Cerebellar cortex (tissue), 1 donor: ENCODE measurements around the gene SLC22A15.
"Not testable (repeated sequence)": the region's sequence is repeated elsewhere in the genome, so short reads cannot be mapped to it uniquely, and the experiment has no call there.

Experiments used
- DNase-seq: peaks from one replicate; pipeline ENCODE4 v3.0.0-alpha.2; 2015; ENCODE audit warnings: low spot score

SLC22A15 gene

DNA sequence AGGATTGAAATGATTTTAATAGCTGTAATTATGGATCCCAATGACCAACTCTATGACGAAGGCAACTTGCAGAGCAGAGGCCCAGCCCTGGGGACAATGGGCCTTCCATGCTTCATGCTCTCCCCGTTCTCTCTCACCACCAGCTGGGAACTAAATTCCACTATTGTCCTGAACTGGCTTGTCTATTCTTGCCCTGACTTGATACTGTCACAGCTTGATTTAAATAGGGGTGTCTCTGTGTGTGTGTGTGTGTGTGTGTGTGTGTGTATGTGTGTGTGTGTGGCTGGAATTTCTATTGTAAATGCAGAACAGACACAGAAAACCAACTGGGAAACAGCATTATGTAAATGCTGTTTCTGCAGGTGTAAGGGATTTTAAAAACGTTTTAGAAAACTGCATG is 57.0 kb downstream of the SLC22A15 start:
- DNase-seq: no peak

DNA sequence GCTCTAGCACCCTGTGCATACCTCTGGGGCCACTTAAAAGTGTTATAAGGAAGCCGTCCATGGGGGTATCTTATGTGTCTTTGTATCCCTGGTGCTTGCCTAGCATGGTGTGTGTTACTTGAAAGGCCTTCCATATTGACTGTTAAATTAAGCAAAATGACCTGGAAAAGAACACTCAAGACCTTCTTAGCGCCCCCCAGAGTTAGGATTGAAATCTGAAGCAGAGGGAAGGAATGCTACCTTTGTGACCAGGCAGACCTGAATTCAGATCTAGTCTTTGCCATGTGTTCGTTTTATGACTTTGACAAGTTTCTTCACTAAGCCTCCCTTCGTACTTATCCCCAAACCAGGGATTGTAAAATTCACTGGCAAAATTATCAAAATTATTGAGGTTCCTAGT is 59.9 kb downstream of the SLC22A15 start:
- DNase-seq: no peak

DNA sequence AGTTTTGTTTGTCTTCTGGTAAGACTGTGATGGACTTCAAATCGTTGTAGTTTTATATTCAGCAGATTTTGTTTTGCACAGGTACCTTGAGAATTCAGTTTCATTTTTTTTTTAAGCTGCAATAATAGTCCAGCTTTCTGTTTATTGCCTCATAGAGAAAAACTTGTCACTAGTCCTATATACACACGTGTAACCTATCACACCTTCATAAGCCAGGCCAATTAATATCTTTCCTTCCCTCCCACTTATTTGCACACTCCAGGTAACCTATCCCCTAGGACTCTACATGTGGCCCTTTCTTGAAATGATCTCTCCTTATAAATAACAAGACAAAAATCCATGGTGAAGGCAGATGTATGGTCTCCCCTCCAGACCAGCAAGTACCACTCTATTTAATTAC is 62.4 kb downstream of the SLC22A15 start:
- no peak for DNase-seq

DNA sequence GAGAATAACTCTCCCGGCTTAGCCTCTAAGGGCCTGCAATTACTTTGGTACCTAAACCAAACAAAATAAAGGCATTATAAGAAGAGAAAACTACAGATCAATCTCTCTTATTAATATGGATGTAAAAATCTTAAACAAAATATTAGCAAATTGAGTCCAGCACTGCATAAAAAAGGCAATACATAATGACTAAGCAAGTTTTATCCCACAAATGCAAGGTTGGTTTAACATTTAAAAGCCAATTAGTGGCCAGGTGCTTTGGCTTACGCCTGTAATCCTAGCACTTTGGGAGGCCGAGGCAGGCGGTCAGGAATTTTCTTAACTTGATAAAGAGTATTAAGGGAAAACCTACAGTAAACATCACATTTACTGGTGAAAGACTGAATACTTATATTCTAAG is 67.8 kb downstream of the SLC22A15 start:
- no peak for DNase-seq

DNA sequence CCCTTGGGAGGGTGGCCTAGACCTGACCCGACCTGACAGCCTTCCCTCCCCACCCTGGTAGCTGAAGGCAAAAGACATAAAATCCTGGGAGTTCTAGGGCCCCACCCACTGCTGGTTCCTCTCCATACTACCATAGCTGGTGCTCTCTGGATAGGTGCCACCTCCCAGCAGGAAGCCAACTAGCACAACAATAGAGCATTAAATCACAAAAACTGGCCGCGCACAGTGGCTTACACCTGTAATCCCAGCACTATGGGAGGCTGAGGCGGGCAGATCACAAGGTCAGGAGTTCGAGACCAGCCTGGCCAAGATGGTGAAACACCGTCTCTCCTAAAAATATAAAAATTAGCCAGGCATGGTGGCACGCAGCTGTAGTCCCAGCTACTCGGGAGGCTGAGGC is 70.6 kb downstream of the SLC22A15 start:
- not testable (repeated sequence) for DNase-seq

DNA sequence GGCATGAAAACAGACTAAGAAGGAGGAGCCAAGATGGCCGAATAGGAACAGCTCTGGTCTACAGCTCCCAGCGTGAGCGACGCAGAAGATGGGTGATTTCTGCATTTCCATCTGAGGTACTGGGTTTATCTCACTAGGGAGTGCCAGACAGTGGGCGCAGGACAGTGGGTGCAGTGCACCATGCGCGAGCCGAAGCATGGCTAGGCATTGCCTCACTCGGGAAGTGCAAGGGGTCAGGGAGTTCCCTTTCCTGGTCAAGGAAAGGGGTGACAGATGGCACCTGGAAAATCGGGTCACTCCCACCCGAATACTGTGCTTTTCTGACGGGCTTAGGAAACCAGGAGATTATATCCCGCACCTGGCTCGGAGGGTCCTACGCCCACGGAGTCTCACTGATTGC is 75.6 kb downstream of the SLC22A15 start:
- not testable (repeated sequence) for DNase-seq

DNA sequence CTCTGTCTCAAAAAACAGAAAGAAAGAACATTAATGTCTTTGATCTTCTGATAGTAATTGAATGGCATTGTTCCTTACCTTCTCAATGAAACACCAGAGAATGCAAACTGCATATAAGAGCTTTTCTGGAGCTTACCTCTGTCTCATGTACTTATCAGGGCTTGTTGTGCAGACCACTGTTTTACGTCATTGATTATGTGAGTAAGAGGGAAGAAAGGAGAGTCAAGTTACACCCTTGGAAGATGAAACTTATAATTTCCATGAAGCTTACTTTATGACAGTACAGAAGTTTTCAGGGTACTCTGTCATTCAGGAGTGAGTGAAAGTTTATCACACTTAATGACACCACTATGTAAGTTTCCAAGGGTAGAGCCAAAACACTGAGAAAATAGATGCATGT is 85.9 kb downstream of the SLC22A15 start:
- no peak for DNase-seq

DNA sequence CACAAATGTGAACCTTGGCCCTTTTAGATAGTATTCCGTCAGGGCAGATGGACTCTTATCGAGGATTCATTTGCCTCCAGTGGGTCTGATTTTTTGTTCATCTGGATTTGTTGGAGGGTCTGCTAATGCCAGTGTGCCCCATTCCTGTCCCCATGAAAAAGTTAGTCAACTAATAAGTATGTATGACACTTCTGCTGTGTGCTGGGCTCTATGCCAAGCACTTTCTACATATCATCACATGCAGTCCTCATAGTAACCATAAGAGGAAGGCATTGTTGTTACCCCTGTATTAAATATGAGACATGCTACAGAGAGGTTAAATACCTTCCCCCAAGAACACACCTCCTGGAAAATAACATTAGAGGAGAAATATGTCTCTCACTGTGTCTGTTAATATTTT is 88.3 kb downstream of the SLC22A15 start:
- DNase-seq: no peak

DNA sequence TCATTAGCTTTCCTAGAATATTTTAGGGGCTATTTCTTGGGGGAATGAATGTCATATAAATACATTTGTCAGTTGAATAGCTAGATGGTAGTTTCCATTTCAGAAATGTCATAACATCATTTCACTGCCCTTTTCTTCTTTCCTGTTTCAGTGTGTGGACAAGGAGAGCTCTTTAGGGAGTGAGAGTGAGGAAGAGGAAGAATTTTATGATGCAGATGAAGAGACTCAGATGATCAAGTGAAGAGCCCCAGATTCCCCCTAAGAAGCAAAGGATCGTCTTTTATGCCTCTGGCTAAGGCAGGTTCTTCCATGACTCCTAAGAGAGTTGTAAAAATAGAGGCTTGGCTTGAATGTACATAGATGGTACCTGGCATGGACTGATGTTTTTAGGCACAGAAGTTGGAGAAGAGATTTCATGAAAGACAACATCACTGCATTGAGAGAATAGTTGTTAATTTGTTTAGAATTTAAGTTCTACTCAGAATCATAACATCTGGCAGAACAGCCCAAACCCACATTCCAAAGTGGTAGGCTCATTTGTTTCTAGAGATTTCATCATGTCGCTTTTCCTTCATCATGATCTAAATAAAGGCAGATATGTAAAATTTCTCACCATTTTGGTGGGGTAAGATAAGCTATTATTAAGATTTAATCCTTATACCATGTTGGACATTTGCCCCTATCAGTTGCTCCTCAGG is 90.7 kb downstream of the SLC22A15 start:
- no peak for DNase-seq

DNA sequence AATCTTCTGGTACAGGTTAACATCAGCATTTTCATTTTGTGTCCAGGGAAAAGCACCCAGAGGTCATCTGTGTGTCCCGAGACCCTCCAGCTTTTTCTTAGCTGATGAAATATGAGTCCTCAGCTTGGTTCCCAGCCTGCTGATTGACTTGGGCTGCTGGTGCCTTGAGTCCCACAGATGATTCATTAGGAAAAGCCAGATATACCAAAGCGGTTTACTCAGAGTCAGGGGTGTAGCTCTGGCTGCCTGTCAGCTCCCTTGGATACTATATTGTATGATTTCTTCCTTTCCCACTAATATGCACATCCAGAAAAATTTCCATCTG is 91.2 kb downstream of the SLC22A15 start:
- no peak for DNase-seq

DNA sequence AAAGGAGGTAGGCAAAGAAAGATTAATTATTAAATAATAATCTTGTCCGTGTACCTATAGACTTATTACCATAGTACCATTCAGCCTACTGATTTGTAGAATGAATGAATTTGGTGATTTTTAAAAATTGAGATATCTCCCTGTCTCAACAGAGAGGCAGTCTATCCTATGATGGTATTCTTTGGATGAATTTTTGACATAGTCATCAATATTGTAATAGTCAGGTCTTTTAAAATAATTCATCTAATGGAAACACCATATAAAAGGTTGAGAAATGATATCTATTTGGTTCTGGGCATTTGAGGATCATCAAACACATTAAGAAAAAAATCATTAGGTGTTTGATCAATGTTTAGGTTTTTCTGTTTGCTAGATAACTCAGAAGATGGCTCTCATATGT is 99.3 kb downstream of the SLC22A15 start:
- DNase-seq: no peak

DNA sequence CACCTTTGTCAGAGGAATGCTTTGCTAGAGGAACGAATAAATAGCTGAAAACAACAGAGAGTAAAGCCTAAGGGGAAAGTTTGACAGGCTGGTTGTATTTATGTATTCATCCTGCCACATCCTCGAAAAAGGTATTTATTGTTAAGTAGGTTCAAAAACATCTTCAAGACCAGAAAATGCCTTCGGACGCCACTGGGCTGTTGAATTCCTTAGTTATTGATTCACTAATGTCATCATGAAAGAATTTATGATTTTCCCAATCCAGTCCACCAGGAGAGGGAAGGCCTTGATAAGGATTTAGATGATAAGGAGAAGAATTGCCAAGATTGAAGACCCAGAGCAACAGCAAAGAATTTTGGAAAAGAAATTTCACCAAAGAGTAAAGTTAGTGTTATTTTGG is 99.7 kb downstream of the SLC22A15 start:
- DNase-seq: no peak

DNA sequence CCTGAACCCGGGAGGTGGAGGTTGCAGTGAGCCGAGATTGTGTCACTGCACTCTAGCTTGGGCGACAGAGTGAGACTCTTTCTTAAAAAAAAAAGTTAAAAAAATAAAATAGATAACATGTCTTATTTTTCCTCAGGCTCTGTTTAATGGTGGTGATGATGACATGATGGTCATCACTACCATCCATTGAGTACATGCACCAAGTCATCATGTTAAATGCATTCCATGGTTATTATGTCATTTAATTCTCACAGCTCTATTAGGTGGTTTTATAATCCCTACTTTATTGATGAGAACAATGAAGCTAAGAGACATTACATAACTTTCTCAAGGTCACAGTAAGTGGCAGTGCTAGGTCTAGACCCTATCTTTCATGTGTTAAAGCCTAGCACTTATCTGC is 100.5 kb downstream of the SLC22A15 start:
- DNase-seq: no peak

DNA sequence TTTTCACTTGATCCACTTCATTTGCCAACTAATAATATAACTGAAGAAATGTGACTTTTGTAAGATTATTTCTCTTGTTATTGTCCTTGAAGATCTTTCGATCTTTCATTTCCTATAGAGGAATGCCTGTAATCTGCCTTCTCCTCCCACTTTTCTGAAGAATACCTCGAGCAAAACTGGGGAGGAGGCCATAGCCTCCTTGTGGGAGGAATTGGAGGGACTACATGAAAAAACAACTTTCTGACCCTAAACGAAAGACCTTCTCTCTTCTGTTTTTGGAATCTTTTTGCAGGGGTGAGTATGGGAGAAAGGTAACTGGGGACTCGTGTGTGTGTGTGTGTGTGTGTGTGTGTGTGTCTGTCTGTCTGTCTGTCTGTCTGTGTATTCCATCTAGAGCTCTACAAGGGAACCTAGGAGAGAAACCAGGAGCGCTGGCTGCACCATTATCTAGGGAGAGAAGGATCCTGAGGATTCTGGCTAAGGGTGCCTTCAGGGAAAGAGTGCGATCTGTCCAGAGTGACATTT is 102.4 kb downstream of the SLC22A15 start:
- no peak for DNase-seq

DNA sequence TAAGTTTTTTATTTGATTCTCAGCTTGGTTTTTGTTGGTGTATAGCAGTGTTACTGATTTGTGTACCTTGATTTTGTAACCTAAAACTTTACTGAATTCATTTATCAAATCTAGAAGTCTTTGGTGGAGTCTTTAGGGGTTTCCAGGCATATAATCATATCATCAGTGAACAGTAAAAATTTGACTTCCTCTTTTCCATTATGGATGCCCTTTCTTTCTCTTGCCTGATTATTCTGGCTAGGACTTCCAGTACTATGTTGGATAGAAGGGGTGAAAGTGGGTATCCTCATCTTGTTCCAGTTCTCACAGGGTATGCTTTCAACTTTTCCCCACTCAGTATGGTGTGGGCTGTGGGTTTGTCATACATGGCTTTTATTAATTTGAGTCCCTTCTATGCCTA is 111.3 kb downstream of the SLC22A15 start:
- DNase-seq: no peak

DNA sequence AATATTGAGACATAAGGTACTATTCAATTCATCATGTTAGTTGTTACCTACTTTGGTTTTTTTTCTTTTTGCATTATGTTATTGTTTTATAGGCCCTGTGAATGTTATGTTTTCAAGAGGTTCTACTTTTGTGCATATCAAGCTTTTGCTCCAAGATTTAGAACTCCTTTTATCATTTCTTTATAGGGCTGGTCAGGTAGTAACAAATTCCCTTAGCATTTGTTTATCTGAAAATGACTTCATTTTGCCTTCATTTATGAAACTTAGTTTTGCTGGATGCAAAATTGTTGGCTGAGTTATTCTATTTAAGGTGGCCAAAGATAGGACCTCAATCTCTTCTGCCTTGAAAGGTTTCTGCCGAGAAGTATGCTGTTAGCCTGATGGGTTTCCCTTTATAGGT is 113.6 kb downstream of the SLC22A15 start:
- DNase-seq: no peak

DNA sequence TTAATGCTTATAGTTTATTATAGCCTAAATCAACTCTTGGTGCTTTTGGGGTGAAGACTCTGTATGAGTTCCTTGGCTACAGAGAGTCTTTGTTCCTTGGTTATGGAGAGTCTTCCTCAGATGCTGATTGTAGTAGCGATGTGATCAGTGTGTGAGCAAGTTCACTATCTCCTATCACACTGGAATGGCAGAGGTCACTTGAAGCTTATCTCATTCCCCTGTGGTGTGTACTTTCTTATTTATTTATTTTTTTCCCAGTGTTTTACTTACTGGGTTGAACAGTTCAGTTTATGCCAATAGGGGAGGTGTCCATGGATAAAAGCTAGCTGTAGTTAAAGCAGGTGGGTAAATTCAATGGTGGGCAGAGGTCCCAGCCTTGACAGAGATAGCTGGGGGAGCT is 114.8 kb downstream of the SLC22A15 start:
- DNase-seq: no peak

DNA sequence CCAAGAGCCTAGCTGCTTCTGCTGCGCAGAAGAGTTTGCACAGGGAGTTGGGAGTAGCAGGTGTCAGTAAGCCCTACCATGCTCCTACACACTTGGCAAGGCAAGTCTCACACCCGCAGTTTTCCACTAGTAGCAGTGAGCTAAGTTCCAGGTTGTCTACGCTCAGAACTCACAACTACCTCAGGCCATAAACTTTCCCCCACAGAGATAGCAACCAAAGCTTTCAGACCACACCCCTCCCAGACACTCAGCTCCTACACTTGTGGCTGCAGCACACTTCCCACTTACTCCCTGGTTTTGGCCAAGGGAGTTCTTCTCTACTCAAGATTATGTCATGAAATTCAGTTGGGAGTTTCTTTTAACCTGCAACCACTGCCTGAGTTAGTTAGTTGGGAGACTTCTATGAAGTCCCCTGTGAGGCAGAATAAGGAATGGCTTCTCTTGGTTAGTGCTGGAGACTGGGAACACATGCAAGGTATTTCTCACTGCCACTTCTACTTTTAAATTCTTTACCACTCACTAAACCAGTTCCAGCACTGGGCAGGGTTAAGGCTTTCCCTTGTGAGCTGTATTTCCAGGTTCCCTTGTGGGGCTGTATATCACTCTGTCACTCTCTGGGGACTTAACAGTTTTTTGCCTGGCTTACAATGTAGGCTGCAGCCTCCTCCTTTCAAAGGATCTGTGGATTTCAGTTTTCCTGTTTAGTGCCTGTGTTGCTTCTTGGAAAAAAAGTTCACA is 116.6 kb downstream of the SLC22A15 start:
- DNase-seq: no peak

DNA sequence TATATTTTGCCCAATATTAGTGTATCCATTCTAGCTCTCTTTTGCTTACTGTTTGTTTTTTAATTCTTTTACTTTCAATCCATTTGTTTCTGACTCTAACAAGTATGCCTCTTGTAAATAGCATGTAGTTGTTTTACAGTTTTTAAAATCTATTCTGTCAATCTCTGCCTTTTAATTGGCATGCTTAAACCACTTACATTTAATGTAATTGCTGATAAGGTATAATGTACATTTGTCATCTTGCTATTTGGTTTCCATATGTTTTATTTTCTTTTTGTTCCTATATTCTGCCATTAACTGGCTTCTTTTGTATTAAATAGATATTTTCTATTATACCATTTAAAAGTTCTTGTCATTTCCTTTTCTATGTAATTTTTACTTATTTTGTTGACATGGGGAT is 118.7 kb downstream of the SLC22A15 start:
- DNase-seq: no peak

DNA sequence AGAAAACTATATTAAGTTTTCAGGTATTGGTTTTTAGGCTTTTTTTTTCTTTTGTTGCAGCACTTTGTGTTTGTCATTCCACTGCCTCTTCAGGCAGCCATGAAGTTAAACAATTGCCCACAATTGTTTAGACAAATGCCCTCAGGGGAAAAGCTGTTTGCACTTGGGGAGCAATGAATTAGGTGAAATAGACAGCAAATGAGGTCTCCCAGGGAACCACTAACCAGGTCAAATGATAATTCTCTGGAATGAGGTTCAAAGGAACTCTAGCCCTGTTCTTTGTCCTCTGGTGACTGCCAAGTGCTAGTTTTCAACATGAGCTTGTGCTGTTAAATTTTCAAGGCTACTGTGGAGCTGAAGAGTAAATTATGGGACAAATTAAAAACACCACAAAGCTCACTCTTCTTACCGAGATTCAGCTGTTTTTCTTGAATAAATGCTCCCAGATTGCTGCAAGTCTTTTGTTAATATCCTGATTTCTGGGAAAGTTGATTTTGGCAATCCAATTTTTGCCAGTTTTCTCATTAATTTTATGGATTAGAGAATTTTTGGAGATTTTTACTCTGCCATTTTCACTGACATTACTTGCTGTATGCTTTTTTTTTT is 119.8 kb downstream of the SLC22A15 start:
- no peak for DNase-seq

DNA sequence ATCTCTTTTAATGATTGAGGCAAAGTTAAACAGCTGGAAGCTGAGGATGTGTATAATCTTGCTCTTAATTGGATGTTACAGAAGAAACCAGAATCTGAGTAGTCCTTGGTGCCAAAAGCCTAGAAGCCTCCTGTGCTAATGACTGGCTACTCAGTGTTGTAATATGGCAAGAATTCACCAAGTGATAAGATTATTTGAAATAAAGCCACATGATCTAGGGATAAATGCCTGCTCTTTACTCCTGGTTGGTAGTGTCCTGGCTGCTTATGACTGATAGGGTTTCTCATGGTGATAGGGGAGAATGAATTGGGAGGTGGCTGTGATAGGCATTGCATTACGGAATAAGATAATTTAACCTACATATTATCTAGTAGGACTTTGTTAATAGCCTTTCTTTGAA is 121.3 kb downstream of the SLC22A15 start:
- no peak for DNase-seq

DNA sequence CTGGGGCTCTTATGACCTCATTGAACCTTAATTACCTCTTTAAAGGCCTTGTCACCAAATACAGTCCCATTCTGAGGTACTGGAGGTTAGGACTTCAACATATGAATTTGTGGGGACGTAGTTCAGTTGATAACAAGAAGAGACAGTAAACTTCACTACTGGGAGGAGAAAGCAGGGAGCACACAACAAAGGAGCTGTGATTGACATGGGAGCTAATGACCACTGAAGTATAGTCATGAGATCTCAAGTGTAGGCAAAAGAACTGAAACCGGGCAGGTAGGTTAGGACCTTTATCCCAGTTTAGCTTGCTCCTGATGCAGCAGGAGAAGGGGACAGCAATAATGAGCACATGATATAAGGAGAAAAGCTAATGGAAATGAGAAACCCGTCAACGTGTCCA is 123.1 kb downstream of the SLC22A15 start:
- DNase-seq: no peak

DNA sequence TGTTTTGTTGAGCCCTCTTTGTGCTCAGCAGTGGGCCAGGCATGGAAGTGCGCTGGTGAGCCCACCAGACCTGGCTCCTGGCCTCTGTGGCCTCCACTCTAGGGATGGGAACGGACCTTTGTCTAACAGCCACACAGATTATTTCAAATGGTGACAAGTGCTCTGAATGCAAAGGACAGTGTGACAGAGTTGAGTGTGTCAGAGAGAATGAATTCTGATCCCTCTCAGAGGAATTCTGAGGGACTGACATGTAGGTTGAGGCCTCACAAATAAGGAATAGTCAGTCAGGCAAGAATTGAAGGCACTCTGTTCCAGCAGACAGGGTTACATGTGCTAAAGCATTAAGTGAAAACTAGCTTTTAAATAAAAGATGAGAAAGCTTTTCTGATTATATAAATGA is 123.6 kb downstream of the SLC22A15 start:
- DNase-seq: no peak
